IPS-18c (cell line): ENCODE data around the gene PIGL.

ENCODE experiments used
- H3K4me3 ChIP-seq: 2 replicates; pipeline ENCODE4 v1.7.0; 2013; ENCODE audit warnings: low read depth, mild to moderate bottlenecking, low read length, moderate library complexity; ENCODE audit not compliant: insufficient read depth
- H3K9me3 ChIP-seq: one replicate; pipeline ENCODE4 v1.6.1; 2013; ENCODE audit warnings: mild to moderate bottlenecking, low read length, moderate library complexity; ENCODE audit not compliant: control insufficient read depth, insufficient read depth

PIGL gene

DNA sequence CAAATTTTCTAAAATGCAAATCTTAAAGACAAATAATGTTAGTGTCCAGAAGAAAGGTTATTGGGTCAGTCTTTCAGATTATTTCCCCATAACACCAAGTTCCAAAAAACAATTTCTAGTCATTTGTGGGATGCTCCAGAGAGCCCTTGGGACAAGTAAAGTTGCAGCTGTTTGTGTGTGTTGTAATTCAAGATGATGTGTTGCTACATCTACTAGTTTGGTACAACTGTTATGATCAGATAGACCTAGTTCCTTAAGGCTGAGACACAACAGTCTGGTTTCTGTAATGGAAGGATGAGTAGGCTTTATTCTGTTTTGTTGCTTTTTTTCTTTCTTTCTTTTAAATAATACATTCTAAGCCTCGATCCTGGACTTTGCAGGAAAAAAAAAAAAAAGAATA is 41.9 kb downstream of the PIGL start:
- Histone ChIP-seq H3K4me3 (no peak overlapping the region), H3K9me3 (no peaks in the 10 kb centered on the region)

DNA sequence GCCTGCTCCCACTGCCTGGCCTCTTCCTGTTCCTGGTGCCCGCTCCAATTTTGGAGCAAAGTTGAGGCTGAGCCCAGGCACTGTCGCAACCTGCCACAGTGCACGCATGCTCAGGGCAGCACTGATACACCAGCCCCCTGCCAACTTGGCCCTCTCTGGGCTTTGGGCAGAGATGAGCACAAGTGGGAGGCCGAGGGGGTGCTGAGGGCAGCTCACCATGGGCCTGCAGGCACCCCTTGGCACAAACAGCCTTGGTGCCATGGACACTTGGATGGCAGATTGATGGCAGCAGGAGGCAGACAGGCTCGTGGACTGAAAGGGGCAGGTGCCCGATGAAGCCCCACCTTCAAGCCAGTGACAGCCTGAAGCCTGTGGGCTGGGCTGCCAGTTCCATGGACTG is 42.9 kb downstream of the PIGL start:
- Histone ChIP-seq H3K4me3 (no peak overlapping the region), H3K9me3 (no peaks in the 10 kb centered on the region)

GRCh38 chr17:16261049-16261448 is 44.0 kb downstream of the PIGL start:
- Histone ChIP-seq H3K9me3 (no peaks in the 10 kb centered on the region), H3K4me3 (no peak overlapping the region)

GRCh38 chr17:16262201-16262600 is 45.2 kb downstream of the PIGL start:
- Histone ChIP-seq H3K4me3 (no peak overlapping the region), H3K9me3 (peaks cover under 1% of the 10 kb centered on the region)

DNA sequence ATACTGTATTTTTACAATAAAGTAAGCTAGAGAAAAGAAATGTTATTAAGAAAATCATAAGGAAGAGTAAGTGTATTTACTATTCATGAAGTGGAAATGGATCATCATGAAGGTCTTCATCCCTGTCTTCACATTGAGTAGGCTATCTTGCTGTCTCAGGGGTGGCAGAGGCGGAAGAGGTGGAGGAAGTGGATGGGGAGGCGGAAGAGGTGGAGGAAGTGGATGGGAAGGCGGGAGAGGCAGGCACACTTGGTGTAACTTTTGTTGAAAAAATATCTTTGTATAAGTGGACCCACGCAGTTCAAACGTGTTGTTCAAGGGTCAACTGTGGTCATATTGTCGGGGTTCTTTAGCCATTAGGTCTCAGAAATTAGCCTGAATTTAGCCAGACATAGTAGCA is 50.2 kb downstream of the PIGL start:
- H3K9me3 ChIP-seq = peaks cover 5% of the 10 kb centered on the region
- H3K4me3 ChIP-seq = no peak overlapping the region

DNA sequence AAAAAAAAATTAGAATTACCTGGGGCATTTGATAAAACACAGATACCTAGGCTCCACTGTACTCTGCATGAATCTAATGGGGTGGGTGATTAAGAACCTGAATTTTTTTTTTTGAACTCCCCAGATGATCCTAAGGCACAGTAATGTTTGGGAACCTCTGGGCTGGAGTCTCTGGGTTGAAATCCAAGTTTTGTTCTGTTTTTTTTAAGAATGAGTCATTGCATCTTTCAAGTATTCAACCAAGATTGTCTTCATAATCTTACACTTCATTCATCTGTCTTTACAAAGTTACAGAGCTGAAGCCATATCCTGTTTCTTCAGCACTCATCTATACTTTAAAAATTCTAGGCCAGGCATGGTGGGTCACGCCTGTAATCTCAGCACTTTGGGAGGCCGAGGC is 52.6 kb downstream of the PIGL start:
- H3K4me3 ChIP-seq = no peak overlapping the region
- peaks cover 5% of the 10 kb centered on the region for H3K9me3 ChIP-seq

GRCh38 chr17:16272111-16272840 is 55.3 kb downstream of the PIGL start:
- Histone ChIP-seq H3K9me3 (peaks cover 6% of the 10 kb centered on the region), H3K4me3 (no peak overlapping the region)

- H3K4me3 ChIP-seq = no peak overlapping the region
- H3K9me3 ChIP-seq = peaks cover 2% of the 10 kb centered on the region
These were observed 56.5 kb downstream of the PIGL start for GRCh38 chr17:16273499-16273898.

- no peak overlapping the region for H3K4me3 ChIP-seq
- H3K9me3 ChIP-seq = peaks cover 2% of the 10 kb centered on the region
These were observed 56.9 kb downstream of the PIGL start for GRCh38 chr17:16273929-16274339.

DNA sequence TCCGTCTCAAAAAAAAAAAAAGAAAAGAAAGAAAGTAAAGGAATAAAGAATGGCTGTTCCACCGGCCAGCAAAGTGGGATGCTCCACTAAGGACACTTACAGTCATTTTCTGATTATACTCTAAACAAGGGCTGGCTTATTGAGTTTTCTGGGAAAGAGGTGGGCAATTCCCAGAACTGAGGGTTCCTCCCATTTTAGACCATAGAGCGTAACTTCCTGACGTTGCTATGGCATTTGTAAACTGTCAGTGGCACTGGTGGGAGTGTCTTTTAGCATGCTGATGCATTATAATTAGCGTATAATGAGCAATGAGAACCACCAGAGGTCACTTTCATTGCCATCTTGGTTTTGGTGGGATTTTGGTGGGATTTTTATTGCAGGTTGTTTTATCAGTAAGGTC is 58.0 kb downstream of the PIGL start:
- H3K4me3 ChIP-seq = no peak overlapping the region
- peaks cover 2% of the 10 kb centered on the region for H3K9me3 ChIP-seq

- Histone ChIP-seq H3K4me3 (no peak overlapping the region), H3K9me3 (peaks cover 2% of the 10 kb centered on the region)
These were observed 60.2 kb downstream of the PIGL start for GRCh38 chr17:16277163-16277562.

DNA sequence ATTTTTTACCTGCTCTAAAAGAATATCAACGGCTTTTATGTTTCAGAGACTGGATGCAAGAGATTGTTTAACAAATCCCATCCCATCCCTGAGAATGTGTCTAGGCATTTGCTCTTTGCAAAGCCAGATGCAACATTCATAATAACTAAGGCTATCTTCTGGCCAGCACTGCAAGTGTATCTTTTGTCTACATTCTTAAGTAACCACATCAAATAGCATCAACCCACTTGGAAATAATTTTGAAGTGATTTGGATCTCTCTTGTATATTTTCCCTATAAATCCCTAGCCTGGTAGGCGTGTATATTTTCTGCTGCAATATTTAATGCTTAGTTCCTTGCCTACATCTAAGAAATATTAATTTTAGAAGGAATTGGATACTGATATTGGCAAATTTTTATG is 64.3 kb downstream of the PIGL start:
- no peaks in the 10 kb centered on the region for H3K9me3 ChIP-seq
- no peak overlapping the region for H3K4me3 ChIP-seq

DNA sequence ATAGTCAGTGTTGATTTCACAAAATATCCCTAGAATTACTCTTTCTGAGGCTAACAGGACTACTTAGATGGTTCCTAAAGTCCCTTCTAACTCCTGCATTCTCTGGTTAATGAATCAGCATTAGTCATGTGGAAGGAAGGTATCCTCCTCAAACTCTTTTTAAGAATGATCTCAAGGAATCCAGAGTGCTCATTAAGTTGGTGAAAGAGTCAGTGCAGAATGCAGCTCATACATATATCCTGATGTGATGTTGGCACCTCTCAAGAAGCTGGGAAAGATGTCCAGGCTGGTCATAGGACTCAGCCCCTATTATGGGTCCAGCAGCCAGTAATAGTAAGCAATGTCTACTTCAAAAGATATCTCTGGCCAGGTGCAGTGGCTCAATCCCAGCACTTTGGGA is 65.5 kb downstream of the PIGL start:
- H3K9me3 ChIP-seq = no peaks in the 10 kb centered on the region
- H3K4me3 ChIP-seq = no peak overlapping the region

DNA sequence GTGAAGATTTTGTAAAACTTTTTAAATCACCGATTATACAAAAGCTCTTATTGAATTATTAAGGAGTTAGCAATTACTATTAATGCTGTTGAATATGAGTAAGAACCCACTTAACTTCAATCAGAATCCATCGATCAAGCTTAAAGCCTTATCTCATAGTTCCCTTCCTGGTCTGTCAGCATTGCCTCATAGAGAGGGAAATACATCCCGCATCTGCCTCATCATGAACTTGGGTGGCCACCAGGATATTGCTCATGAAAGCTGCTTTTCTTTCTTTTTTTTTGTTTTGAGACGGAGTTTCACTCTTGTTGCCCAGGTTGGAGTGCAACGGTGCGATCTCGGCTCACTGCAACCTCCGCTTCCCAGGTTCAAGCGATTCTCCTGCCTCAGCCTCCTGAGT is 66.7 kb downstream of the PIGL start:
- no peak overlapping the region for H3K4me3 ChIP-seq
- H3K9me3 ChIP-seq = no peaks in the 10 kb centered on the region

DNA sequence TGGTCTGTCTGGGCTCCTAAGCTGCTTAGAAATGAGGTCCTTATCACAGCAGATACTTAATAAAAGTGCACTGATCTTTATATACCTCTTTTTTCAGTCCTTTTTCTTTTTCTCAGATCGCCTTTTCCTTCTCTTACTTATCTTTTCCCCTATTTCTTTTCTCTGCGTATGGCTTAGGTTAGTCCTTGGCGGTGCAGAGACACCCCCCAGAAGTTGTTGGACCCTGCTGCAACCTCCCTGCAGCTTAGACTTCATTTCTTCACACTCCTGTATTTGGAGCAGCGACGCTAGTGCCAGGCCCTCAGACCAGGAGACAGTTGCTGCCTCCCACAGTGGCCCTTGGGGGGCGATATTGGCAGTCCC is 68.6 kb downstream of the PIGL start:
- Histone ChIP-seq H3K9me3 (no peaks in the 10 kb centered on the region), H3K4me3 (no peak overlapping the region)

GRCh38 chr17:16286009-16286946 is 69.3 kb downstream of the PIGL start:
- no peaks in the 10 kb centered on the region for H3K9me3 ChIP-seq
- H3K4me3 ChIP-seq = peak overlapping the region; percentile 45

DNA sequence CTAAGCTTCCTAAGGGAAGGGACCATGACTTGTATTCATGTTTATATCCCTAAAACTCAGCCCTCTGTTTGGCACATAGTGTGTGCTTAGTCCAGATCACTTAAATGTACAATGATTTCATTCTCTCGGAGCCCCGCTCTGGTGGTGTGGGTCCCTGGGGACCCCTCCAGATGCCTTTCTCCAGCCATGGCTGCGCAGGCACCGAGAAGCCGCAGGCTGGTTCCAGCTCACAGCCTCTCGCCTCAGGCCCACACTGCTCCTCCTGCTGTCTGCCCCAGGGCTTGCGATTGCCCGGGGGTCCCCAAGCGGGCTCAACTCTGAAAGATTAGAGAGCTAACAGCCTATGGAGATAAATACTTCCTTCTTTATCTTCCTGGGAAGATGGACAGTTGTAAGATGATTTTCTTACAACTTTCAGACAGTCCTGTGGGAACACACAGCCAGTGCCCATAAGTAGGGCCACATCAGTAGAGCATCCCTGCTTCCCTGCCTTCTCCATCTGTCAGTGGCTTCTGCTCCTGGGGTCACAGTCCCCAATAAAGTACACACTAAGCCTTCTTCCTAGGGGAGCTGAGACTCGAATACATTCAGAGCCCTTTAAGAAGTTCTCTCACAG is 70.0 kb downstream of the PIGL start:
- no peaks in the 10 kb centered on the region for H3K9me3 ChIP-seq
- H3K4me3 ChIP-seq = 0 out of 2 replicates have a peak overlapping the region, but pooled peaks have one; percentile 45

DNA sequence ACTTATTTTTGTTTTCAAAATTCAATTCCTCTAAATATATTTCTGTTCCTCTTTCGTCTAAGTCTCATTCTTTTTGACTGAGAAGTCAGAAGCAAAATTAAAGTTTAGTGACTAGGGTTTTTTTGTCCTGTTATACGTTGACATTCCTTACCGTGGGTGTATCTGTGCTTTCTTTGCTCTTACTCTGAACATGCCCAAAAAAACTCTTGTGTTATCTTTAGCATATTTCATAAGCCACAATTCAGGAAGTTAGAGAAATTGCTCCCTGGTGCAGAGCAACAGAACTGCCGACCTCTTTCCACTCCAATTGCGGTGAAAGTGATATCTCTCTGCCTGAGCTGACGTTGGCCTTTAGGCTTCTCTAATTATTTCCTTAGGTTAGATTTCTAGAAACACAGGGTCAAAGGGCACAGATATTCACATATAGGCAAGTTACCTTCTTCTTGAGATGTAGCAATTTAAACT is 70.6 kb downstream of the PIGL start:
- no peak overlapping the region for H3K4me3 ChIP-seq
- H3K9me3 ChIP-seq = no peaks in the 10 kb centered on the region
